Activated CD8-positive, alpha-beta T cell treated with anti-CD3 and anti-CD28 coated beads, Interleukin-2, amount 10 ng/mL, durations not matched to agents 7 days and 5 days (primary cell): ENCODE measurements around the gene CASP7. TPM values are rescaled to one million over a fixed set of nuclear protein-coding genes. Genes with fewer than 3 reads are reported as not detected.

Experiments
- ATAC-seq: fragments of 150-1000 bp; cut with Tn5 transposase; one replicate; pipeline ENCODE4 v1.10.0; 2021; ENCODE audit warnings: moderate library complexity
- CTCF ChIA-PET: fragments of 350-600 bp; sonication (Branson Sonifier 250); formaldehyde crosslinking; loops from one replicate; lab custom pipeline; 2021; ENCODE audit warnings: antibody characterized with exemption; lab: Charles Lee
- POLR2A ChIA-PET: fragments of 350-600 bp; sonication (Branson Sonifier 250); formaldehyde crosslinking; loops from one replicate; lab custom pipeline; 2021; ENCODE audit warnings: antibody characterized with exemption; lab: Charles Lee
- DNase-seq: peaks from one replicate; pipeline ENCODE4 v3.0.0-alpha.2; 2020
- H3K27ac Mint-ChIP-seq: one replicate; pipeline ENCODE4 v1.8.0; 2021; ENCODE audit warnings: mild to moderate bottlenecking, mixed read lengths
- H3K27me3 Mint-ChIP-seq: one replicate; pipeline ENCODE4 v1.8.0; 2021; ENCODE audit warnings: low read depth, mixed read lengths
- H3K36me3 Mint-ChIP-seq: one replicate; pipeline ENCODE4 v1.8.0; 2021; ENCODE audit warnings: low read depth, mixed read lengths
- H3K4me1 Mint-ChIP-seq: one replicate; pipeline ENCODE4 v1.8.0; 2021; ENCODE audit warnings: low read depth, mixed read lengths
- H3K4me3 Mint-ChIP-seq: one replicate; pipeline ENCODE4 v1.8.0; 2021; ENCODE audit warnings: mild to moderate bottlenecking, mixed read lengths
- H3K9me3 Mint-ChIP-seq: one replicate; pipeline ENCODE4 v1.8.0; 2022; ENCODE audit warnings: mixed read lengths; ENCODE audit not compliant: insufficient read depth
- total RNA-seq, 2 experiments: library from RNA; stranded (reverse); gene quantifications; one replicate each; pipeline ENCODE4 v1.2.3, GENCODE V29; 2021

The CASP7 gene
- total RNA-seq, 2 experiments from 2014 or later: 28.7 to 32.6 TPM

GRCh38 chr10:113695691-113696090, 16.0 kb downstream of the CASP7 start:
- H3K27me3 Mint-ChIP-seq: no peaks in the 10 kb centered on the region
- H3K9me3 Mint-ChIP-seq: peaks cover 12% of the 10 kb centered on the region
- no peak overlapping the region for H3K4me3 Mint-ChIP-seq
- ChIA-PET CTCF (no interaction called here), POLR2A (no interaction called here)
- no peak for DNase-seq
- H3K27ac Mint-ChIP-seq: no peak overlapping the region
- ATAC-seq: no peak
- peaks cover 4% of the 10 kb centered on the region for H3K4me1 Mint-ChIP-seq
- peaks cover 81% of the 10 kb centered on the region for H3K36me3 Mint-ChIP-seq

GRCh38 chr10:113697595-113697994, 17.9 kb downstream of the CASP7 start:
- Mint-ChIP-seq H3K4me1 (peaks cover 4% of the 10 kb centered on the region), H3K27ac (no peak overlapping the region), H3K9me3 (peaks cover 12% of the 10 kb centered on the region), H3K36me3 (peaks cover 75% of the 10 kb centered on the region), H3K27me3 (no peaks in the 10 kb centered on the region), H3K4me3 (no peak overlapping the region)
- ATAC-seq (no peak), DNase-seq (no peak)
- CTCF ChIA-PET: no interaction called here
- POLR2A ChIA-PET: interaction anchor here (0.6 kb wide), 2 partner anchors 86 to 468 kb away, joined by 3 to 5 read pairs; no protein-coding TSS in a partner anchor

- ChIA-PET POLR2A (no interaction called here), CTCF (interaction anchor here (1.3 to 1.9 kb wide), 4 partner anchors 19 to 405 kb away, joined by 3 to 6 read pairs (median 4); partner anchors contain the start of gene CASP7)
- H3K4me3 Mint-ChIP-seq: no peak overlapping the region
- H3K27me3 Mint-ChIP-seq: no peaks in the 10 kb centered on the region
- H3K27ac Mint-ChIP-seq: no peak overlapping the region
- H3K36me3 Mint-ChIP-seq: peaks cover 23% of the 10 kb centered on the region
- no peaks in the 10 kb centered on the region for H3K9me3 Mint-ChIP-seq
- peaks cover 28% of the 10 kb centered on the region for H3K4me1 Mint-ChIP-seq
- DNase-seq (peak; percentile 48), ATAC-seq (no peak)
Observed at GRCh38 chr10:113704637-113705343, 25.1 kb downstream of the CASP7 start.

GRCh38 chr10:113705344-113705652, 25.6 kb downstream of the CASP7 start:
- H3K36me3 Mint-ChIP-seq: peaks cover 22% of the 10 kb centered on the region
- CTCF ChIA-PET: interaction anchor here (1.3 to 1.9 kb wide), 5 partner anchors 19 to 405 kb away, joined by 3 to 6 read pairs (median 4); partner anchors contain the start of gene CASP7

GRCh38 chr10:113706623-113707022, 26.9 kb downstream of the CASP7 start:
- no peaks in the 10 kb centered on the region for H3K9me3 Mint-ChIP-seq
- CTCF ChIA-PET: interaction anchor here (1.4 to 1.8 kb wide), 4 partner anchors 10 to 404 kb away, joined by 3 to 4 read pairs (median 4); partner anchors contain the start of gene CASP7
- H3K27me3 Mint-ChIP-seq: no peaks in the 10 kb centered on the region
- peaks cover 31% of the 10 kb centered on the region for H3K4me1 Mint-ChIP-seq
- POLR2A ChIA-PET: no interaction called here
- peaks cover 12% of the 10 kb centered on the region for H3K36me3 Mint-ChIP-seq
- ATAC-seq: no peak
- H3K4me3 Mint-ChIP-seq: no peak overlapping the region
- DNase-seq: no peak
- no peak overlapping the region for H3K27ac Mint-ChIP-seq

More at GRCh38 chr10:113705344-113705652, 25.6 kb downstream of the CASP7 start:
- ATAC-seq (no peak), DNase-seq (no peak)
- Mint-ChIP-seq H3K27me3 (no peaks in the 10 kb centered on the region), H3K4me1 (peaks cover 31% of the 10 kb centered on the region), H3K27ac (no peak overlapping the region), H3K9me3 (no peaks in the 10 kb centered on the region), H3K4me3 (no peak overlapping the region)
- POLR2A ChIA-PET: no interaction called here

GRCh38 chr10:113708640-113709039, 28.9 kb downstream of the CASP7 start:
- DNase-seq (no peak), ATAC-seq (no peak)
- no peaks in the 10 kb centered on the region for H3K9me3 Mint-ChIP-seq
- H3K4me1 Mint-ChIP-seq: peaks cover 31% of the 10 kb centered on the region
- H3K27me3 Mint-ChIP-seq: no peaks in the 10 kb centered on the region
- ChIA-PET CTCF (interaction anchor here (1.5 kb wide), 1 partner anchor 22 kb away, joined by 3 read pairs; no protein-coding TSS in a partner anchor), POLR2A (no interaction called here)
- H3K27ac Mint-ChIP-seq: no peak overlapping the region
- H3K36me3 Mint-ChIP-seq: peaks cover 11% of the 10 kb centered on the region
- H3K4me3 Mint-ChIP-seq: no peak overlapping the region

GRCh38 chr10:113709221-113709838, 29.6 kb downstream of the CASP7 start:
- H3K27ac Mint-ChIP-seq: peak overlapping the region; percentile 32
- H3K4me3 Mint-ChIP-seq: no peak overlapping the region
- no peaks in the 10 kb centered on the region for H3K27me3 Mint-ChIP-seq
- ATAC-seq (no peak), DNase-seq (no peak)
- H3K4me1 Mint-ChIP-seq: peaks cover 31% of the 10 kb centered on the region
- CTCF ChIA-PET: interaction anchor here (1.5 kb wide), 1 partner anchor 23 kb away, joined by 3 read pairs; no protein-coding TSS in a partner anchor
- POLR2A ChIA-PET: no interaction called here
- H3K9me3 Mint-ChIP-seq: no peaks in the 10 kb centered on the region
- H3K36me3 Mint-ChIP-seq: peaks cover 16% of the 10 kb centered on the region

GRCh38 chr10:113711142-113711541, 31.4 kb downstream of the CASP7 start:
- Mint-ChIP-seq H3K9me3 (no peaks in the 10 kb centered on the region), H3K4me3 (no peak overlapping the region), H3K36me3 (peaks cover 22% of the 10 kb centered on the region), H3K4me1 (peaks cover 31% of the 10 kb centered on the region), H3K27me3 (no peaks in the 10 kb centered on the region), H3K27ac (no peak overlapping the region)
- DNase-seq: no peak
- no peak for ATAC-seq
- CTCF ChIA-PET: no interaction called here
- POLR2A ChIA-PET: no interaction called here

- no peak overlapping the region for H3K4me3 Mint-ChIP-seq
- ATAC-seq (no peak), DNase-seq (no peak)
- H3K36me3 Mint-ChIP-seq: peaks cover 22% of the 10 kb centered on the region
- POLR2A ChIA-PET: no interaction called here
- H3K4me1 Mint-ChIP-seq: peaks cover 24% of the 10 kb centered on the region
- H3K27me3 Mint-ChIP-seq: no peaks in the 10 kb centered on the region
- CTCF ChIA-PET: no interaction called here
- no peak overlapping the region for H3K27ac Mint-ChIP-seq
- no peaks in the 10 kb centered on the region for H3K9me3 Mint-ChIP-seq
Observed at GRCh38 chr10:113712024-113712423, 32.3 kb downstream of the CASP7 start.

- no peaks in the 10 kb centered on the region for H3K27me3 Mint-ChIP-seq
- ChIA-PET POLR2A (no interaction called here), CTCF (no interaction called here)
- H3K27ac Mint-ChIP-seq: no peak overlapping the region
- no peak for ATAC-seq
- no peak for DNase-seq
- H3K4me1 Mint-ChIP-seq: peaks cover 19% of the 10 kb centered on the region
- H3K9me3 Mint-ChIP-seq: no peaks in the 10 kb centered on the region
- peaks cover 27% of the 10 kb centered on the region for H3K36me3 Mint-ChIP-seq
- H3K4me3 Mint-ChIP-seq: no peak overlapping the region
Observed at GRCh38 chr10:113712755-113713639, 33.3 kb downstream of the CASP7 start.

GRCh38 chr10:113713640-113713982, 33.9 kb downstream of the CASP7 start:
- peaks cover 29% of the 10 kb centered on the region for H3K36me3 Mint-ChIP-seq
- H3K27me3 Mint-ChIP-seq: no peaks in the 10 kb centered on the region
- CTCF ChIA-PET: no interaction called here
- DNase-seq (no peak), ATAC-seq (no peak)
- H3K4me3 Mint-ChIP-seq: no peak overlapping the region
- H3K27ac Mint-ChIP-seq: no peak overlapping the region
- POLR2A ChIA-PET: no interaction called here
- no peaks in the 10 kb centered on the region for H3K9me3 Mint-ChIP-seq
- peaks cover 13% of the 10 kb centered on the region for H3K4me1 Mint-ChIP-seq
